GM19463 (cell line): ENCODE data around the gene NPTX1.

Experiments used
- ATAC-seq: cut with Tn5 transposase; IDR thresholded peaks from one replicate; pipeline ENCODE4 v1.9.1; 2021; ENCODE audit warnings: mild to moderate bottlenecking, moderate library complexity; ENCODE audit not compliant: unreplicated experiment

Gene NPTX1

GRCh38 chr17:80481284-80482057, 5.1 kb upstream of the NPTX1 start:
- ATAC-seq, result no peak

- ATAC-seq, result no peak
These were observed 3.8 kb upstream of the NPTX1 start for GRCh38 chr17:80480248-80480647.

GRCh38 chr17:80479246-80479566, 2.8 kb upstream of the NPTX1 start:
- no peak for ATAC-seq

GRCh38 chr17:80478487-80479245, 2.3 kb upstream of the NPTX1 start:
- no peak for ATAC-seq

GRCh38 chr17:80477647-80478478, 1.5 kb upstream of the NPTX1 start:
- ATAC-seq, result no peak

- ATAC-seq, result no peak
These were observed 655 bp upstream of the NPTX1 start for GRCh38 chr17:80476877-80477646.

GRCh38 chr17:80474961-80475909, 1.2 kb downstream of the NPTX1 start:
- no peak for ATAC-seq

- no peak for ATAC-seq
These were observed 2.0 kb downstream of the NPTX1 start for GRCh38 chr17:80474231-80474960.

- no peak for ATAC-seq
These were observed 2.7 kb downstream of the NPTX1 start for GRCh38 chr17:80473701-80474100.

- ATAC-seq, result no peak
These were observed 3.4 kb downstream of the NPTX1 start for GRCh38 chr17:80472996-80473395.

GRCh38 chr17:80471922-80472321, 4.5 kb downstream of the NPTX1 start:
- no peak for ATAC-seq

- ATAC-seq, result no peak
These were observed 5.8 kb downstream of the NPTX1 start for GRCh38 chr17:80470603-80471002.

GRCh38 chr17:80469667-80470066, 6.7 kb downstream of the NPTX1 start:
- ATAC-seq, result no peak

GRCh38 chr17:80468781-80469493, 7.5 kb downstream of the NPTX1 start:
- no peak for ATAC-seq

- ATAC-seq, result no peak
These were observed 8.2 kb downstream of the NPTX1 start for GRCh38 chr17:80468242-80468641.

- no peak for ATAC-seq
These were observed 10.2 kb downstream of the NPTX1 start for GRCh38 chr17:80466188-80466705.

GRCh38 chr17:80465327-80465974, 11.0 kb downstream of the NPTX1 start:
- no peak for ATAC-seq

- ATAC-seq, result no peak
These were observed 11.9 kb downstream of the NPTX1 start for GRCh38 chr17:80464486-80464885.
